ENCODE data around the gene HERPUD2. TPM values are rescaled to one million over a fixed set of nuclear protein-coding genes. Genes with fewer than 3 reads are reported as not detected.

HERPUD2 gene
- total RNA-seq, 4 donors from 2014 or later: 25.3 to 44.1 (median 39.3) TPM

GRCh38 chr7:35704261-35704660 is 9.3 kb upstream of the HERPUD2 start:
- TF ChIP-seq, protein P1, sequence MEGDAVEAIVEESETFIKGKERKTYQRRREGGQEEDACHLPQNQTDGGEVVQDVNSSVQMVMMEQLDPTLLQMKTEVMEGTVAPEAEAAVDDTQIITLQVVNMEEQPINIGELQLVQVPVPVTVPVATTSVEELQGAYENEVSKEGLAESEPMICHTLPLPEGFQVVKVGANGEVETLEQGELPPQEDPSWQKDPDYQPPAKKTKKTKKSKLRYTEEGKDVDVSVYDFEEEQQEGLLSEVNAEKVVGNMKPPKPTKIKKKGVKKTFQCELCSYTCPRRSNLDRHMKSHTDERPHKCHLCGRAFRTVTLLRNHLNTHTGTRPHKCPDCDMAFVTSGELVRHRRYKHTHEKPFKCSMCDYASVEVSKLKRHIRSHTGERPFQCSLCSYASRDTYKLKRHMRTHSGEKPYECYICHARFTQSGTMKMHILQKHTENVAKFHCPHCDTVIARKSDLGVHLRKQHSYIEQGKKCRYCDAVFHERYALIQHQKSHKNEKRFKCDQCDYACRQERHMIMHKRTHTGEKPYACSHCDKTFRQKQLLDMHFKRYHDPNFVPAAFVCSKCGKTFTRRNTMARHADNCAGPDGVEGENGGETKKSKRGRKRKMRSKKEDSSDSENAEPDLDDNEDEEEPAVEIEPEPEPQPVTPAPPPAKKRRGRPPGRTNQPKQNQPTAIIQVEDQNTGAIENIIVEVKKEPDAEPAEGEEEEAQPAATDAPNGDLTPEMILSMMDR (IDR thresholded peaks at IDR 0.05): no peak
- TF ChIP-seq EP300 (IDR thresholded peaks at IDR 0.05) (no peak), POLR2A (IDR thresholded peaks at IDR 0.05) (no peak)
- Histone ChIP-seq H3K27me3 (no peaks in the 10 kb centered on the region), H3K36me3 (no peaks in the 10 kb centered on the region), H3K27ac (no peak overlapping the region), H3K9me3 (no peaks in the 10 kb centered on the region), H3K4me1 (no peaks in the 10 kb centered on the region), H3K4me3 (no peak overlapping the region)
- no peak for DNase-seq (ENCODE audit: low spot score in 2 of 2)
- 73 to 76% methylated on average over 1 of the region's 1 CpG for WGBS, 2 donors

- TF ChIP-seq, protein P1 (IDR thresholded peaks at IDR 0.05): no peak
- TF ChIP-seq POLR2A (IDR thresholded peaks at IDR 0.05): no peak
- TF ChIP-seq EP300 (IDR thresholded peaks at IDR 0.05): no peak
- H3K9me3 ChIP-seq: no peaks in the 10 kb centered on the region
- 71 to 79% methylated on average over 4 of the region's 4 CpGs for WGBS, 2 donors
- H3K4me3 ChIP-seq: no peak overlapping the region
- no peak overlapping the region for H3K27ac ChIP-seq
- H3K27me3 ChIP-seq: no peaks in the 10 kb centered on the region
- H3K36me3 ChIP-seq: no peaks in the 10 kb centered on the region
- no peaks in the 10 kb centered on the region for H3K4me1 ChIP-seq
- no peak for DNase-seq (ENCODE audit: low spot score in 2 of 2)
These were observed 7.6 kb upstream of the HERPUD2 start for GRCh38 chr7:35702541-35702940.

GRCh38 chr7:35701287-35701900 is 6.5 kb upstream of the HERPUD2 start:
- peaks cover 0 to 10% (median 0%) of the 10 kb centered on the region in 3 donors for H3K36me3 ChIP-seq
- H3K4me1 ChIP-seq: no peaks in the 10 kb centered on the region
- DNase-seq (ENCODE audit: low spot score in 2 of 2): no peak
- no peaks in the 10 kb centered on the region for H3K9me3 ChIP-seq
- H3K4me3 ChIP-seq: no peak overlapping the region
- TF ChIP-seq POLR2A (IDR thresholded peaks at IDR 0.05) (no peak), EP300 (IDR thresholded peaks at IDR 0.05) (no peak)
- TF ChIP-seq, protein P1 (IDR thresholded peaks at IDR 0.05): no peak
- H3K27ac ChIP-seq: no peak overlapping the region
- WGBS, 2 donors: 97 to 100% methylated on average over 1 of the region's 1 CpG
- no peaks in the 10 kb centered on the region for H3K27me3 ChIP-seq

- Histone ChIP-seq H3K27me3 (no peaks in the 10 kb centered on the region), H3K36me3 (peaks cover 0 to 11% (median 0%) of the 10 kb centered on the region in 3 donors), H3K9me3 (no peaks in the 10 kb centered on the region), H3K27ac (no peak overlapping the region), H3K4me3 (no peak overlapping the region), H3K4me1 (peaks cover 0 to 4% (median 1%) of the 10 kb centered on the region in 4 donors)
- WGBS, 2 donors: 85% methylated on average over 2 of the region's 2 CpGs
- TF ChIP-seq, protein P1 (IDR thresholded peaks at IDR 0.05): no peak
- TF ChIP-seq POLR2A (IDR thresholded peaks at IDR 0.05) (no peak), EP300 (IDR thresholded peaks at IDR 0.05) (no peak)
- DNase-seq (ENCODE audit: low spot score in 2 of 2): no peak
These were observed 5.9 kb upstream of the HERPUD2 start for GRCh38 chr7:35700865-35701264.

DNA sequence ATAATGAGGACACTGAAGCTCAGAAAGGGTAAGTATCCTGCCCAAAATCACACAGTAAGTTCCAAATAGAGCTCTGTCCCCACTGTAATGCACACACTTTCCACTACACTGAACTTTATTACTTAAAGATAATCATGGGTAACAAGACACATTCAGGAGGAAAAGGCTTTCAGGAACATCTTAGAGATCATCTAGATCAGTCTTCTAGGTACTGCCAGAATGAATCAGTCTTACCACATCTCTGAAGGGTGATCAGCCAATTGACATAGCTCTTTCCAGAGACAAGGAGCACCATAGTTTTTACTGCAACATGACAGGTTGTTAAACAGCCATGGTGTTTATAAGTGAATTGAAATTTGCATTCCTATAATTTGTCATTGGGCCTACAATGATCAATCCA is 5.4 kb upstream of the HERPUD2 start:
- H3K4me3 ChIP-seq: no peak overlapping the region
- no peak overlapping the region for H3K27ac ChIP-seq
- peaks cover 0 to 9% (median 4%) of the 10 kb centered on the region in 4 donors for H3K4me1 ChIP-seq
- no peaks in the 10 kb centered on the region for H3K9me3 ChIP-seq
- no peaks in the 10 kb centered on the region for H3K27me3 ChIP-seq
- TF ChIP-seq POLR2A (IDR thresholded peaks at IDR 0.05) (no peak), EP300 (IDR thresholded peaks at IDR 0.05) (no peak)
- TF ChIP-seq, protein P1 (IDR thresholded peaks at IDR 0.05): no peak
- H3K36me3 ChIP-seq: peaks cover 0 to 11% (median 0%) of the 10 kb centered on the region in 3 donors
- DNase-seq (ENCODE audit: low spot score in 2 of 2): no peak
